ENCODE results near the gene ZSWIM3. TPM values are rescaled to one million over a fixed set of nuclear protein-coding genes. Genes with fewer than 3 reads are reported as not detected.

ZSWIM3 gene
- total RNA-seq, 2 experiments from 2014 or later = 0.36 to 0.44 TPM

- Histone ChIP-seq H3K9me3 (ENCODE audit: control insufficient read depth in 1 of 2, insufficient read depth in 1 of 2, low read length in 2 of 2) (no peaks in the 10 kb centered on the region), H3K27me3 (ENCODE audit: control insufficient read depth in 1 of 2, insufficient read depth in 2 of 2, low read length in 2 of 2) (no peaks in the 10 kb centered on the region), H3K4me1 (ENCODE audit: insufficient read depth, low read length) (peaks cover 16% of the 10 kb centered on the region), H3K4me3 (ENCODE audit: low read length) (peak within 1 kb of the TSS; percentile 72), H3K27ac (ENCODE audit: low read depth in 1 of 2, low read length in 2 of 2) (no peak within 1 kb of the TSS), H3K36me3 (ENCODE audit: insufficient read depth, low read length) (peaks cover 32% of the 10 kb centered on the region)
- Mint-ChIP-seq H3K9me3 (no peaks in the 10 kb centered on the region), H3K27me3 (no peaks in the 10 kb centered on the region), H3K4me1 (ENCODE audit: low read depth) (peaks cover 15% of the 10 kb centered on the region), H3K27ac (peak within 1 kb of the TSS; percentile 58), H3K4me3 (peak within 1 kb of the TSS; percentile 82), H3K36me3 (ENCODE audit: low read depth) (peaks cover 43% of the 10 kb centered on the region)
- ATAC-seq (ENCODE audit: poor library complexity) (peak; percentile 100), DNase-seq (peak; percentile 85 to 98 (median 90))
- no peak for TF ChIP-seq CTCF (IDR thresholded peaks at IDR 0.05)
- intact Hi-C loops (cut with DNase I, micrococcal nuclease) = loop anchor here (1.0 to 5.0 kb wide), 5 partner anchors 20 to 277 kb away; partner anchors contain the start of genes ACOT8 (in 2 of the 2), ZSWIM3 (in 2 of the 2), CTSA (in 1 of the 2) and NCOA5 (in 1 of the 2)
- CTCF ChIA-PET = interaction anchor here (1.3 kb wide), 1 partner anchor 13 kb away, joined by 3 read pairs; no protein-coding TSS in a partner anchor
- POLR2A ChIA-PET = interaction anchor here (1.2 kb wide), 3 partner anchors 46 to 123 kb away, joined by 3 to 5 read pairs (median 4); no protein-coding TSS in a partner anchor
Observed at GRCh38 chr20:45812157-45813005, 45.0 kb upstream of the ZSWIM3 start, which contains the start of gene UBE2C. TSS of gene UBE2C (plus strand) at chr20:45812644. CDS start at chr20:45812696, 52 bp downstream.

GRCh38 chr20:45813006-45813340 is 44.4 kb upstream of the ZSWIM3 start:
- Histone ChIP-seq H3K9me3 (ENCODE audit: control insufficient read depth in 1 of 2, insufficient read depth in 1 of 2, low read length in 2 of 2) (no peaks in the 10 kb centered on the region), H3K36me3 (ENCODE audit: insufficient read depth, low read length) (peaks cover 30% of the 10 kb centered on the region), H3K27ac (ENCODE audit: low read depth in 1 of 2, low read length in 2 of 2) (no peak overlapping the region), H3K4me1 (ENCODE audit: insufficient read depth, low read length) (peaks cover 16% of the 10 kb centered on the region), H3K27me3 (ENCODE audit: control insufficient read depth in 1 of 2, insufficient read depth in 2 of 2, low read length in 2 of 2) (no peaks in the 10 kb centered on the region), H3K4me3 (ENCODE audit: low read length) (peak overlapping the region; percentile 72)
- Mint-ChIP-seq H3K4me1 (ENCODE audit: low read depth) (peaks cover 15% of the 10 kb centered on the region), H3K27ac (no peak overlapping the region), H3K27me3 (no peaks in the 10 kb centered on the region), H3K9me3 (no peaks in the 10 kb centered on the region), H3K36me3 (ENCODE audit: low read depth) (peaks cover 37% of the 10 kb centered on the region), H3K4me3 (peak overlapping the region; percentile 82)
- ChIA-PET CTCF (interaction anchor here (1.3 kb wide), 1 partner anchor 14 kb away, joined by 3 read pairs; no protein-coding TSS in a partner anchor), POLR2A (interaction anchor here (1.2 kb wide), 3 partner anchors 45 to 122 kb away, joined by 3 to 5 read pairs (median 4); no protein-coding TSS in a partner anchor)
- no peak for ATAC-seq (ENCODE audit: poor library complexity)
- no peak for DNase-seq
- intact Hi-C loops (cut with DNase I, micrococcal nuclease) = loop anchor here (2.0 to 5.0 kb wide), 4 partner anchors 20 to 79 kb away; partner anchors contain the start of genes ACOT8 (in 2 of the 2), ZSWIM3 (in 2 of the 2), CTSA (in 1 of the 2) and NEURL2 (in 1 of the 2)
- TF ChIP-seq CTCF (IDR thresholded peaks at IDR 0.05) = no peak

GRCh38 chr20:45813489-45813888 is 43.9 kb upstream of the ZSWIM3 start:
- no peak for DNase-seq
- Histone ChIP-seq H3K4me3 (ENCODE audit: low read length) (no peak overlapping the region), H3K9me3 (ENCODE audit: control insufficient read depth in 1 of 2, insufficient read depth in 1 of 2, low read length in 2 of 2) (no peaks in the 10 kb centered on the region), H3K27me3 (ENCODE audit: control insufficient read depth in 1 of 2, insufficient read depth in 2 of 2, low read length in 2 of 2) (no peaks in the 10 kb centered on the region), H3K27ac (ENCODE audit: low read depth in 1 of 2, low read length in 2 of 2) (no peak overlapping the region), H3K36me3 (ENCODE audit: insufficient read depth, low read length) (peaks cover 29% of the 10 kb centered on the region), H3K4me1 (ENCODE audit: insufficient read depth, low read length) (peaks cover 16% of the 10 kb centered on the region)
- ChIA-PET CTCF (interaction anchor here (1.0 to 1.3 kb wide), 2 partner anchors 14 kb away, joined by 3 to 4 read pairs; no protein-coding TSS in a partner anchor), POLR2A (no interaction called here)
- Mint-ChIP-seq H3K4me1 (ENCODE audit: low read depth) (peaks cover 15% of the 10 kb centered on the region), H3K9me3 (no peaks in the 10 kb centered on the region), H3K27ac (no peak overlapping the region), H3K36me3 (ENCODE audit: low read depth) (peaks cover 35% of the 10 kb centered on the region), H3K27me3 (peaks cover 3% of the 10 kb centered on the region), H3K4me3 (peak overlapping the region; percentile 82)
- intact Hi-C loops (cut with DNase I, micrococcal nuclease) = loop anchor here (2.0 to 5.0 kb wide), 4 partner anchors 21 to 79 kb away; partner anchors contain the start of genes ACOT8 (in 2 of the 2), ZSWIM3 (in 2 of the 2), CTSA (in 1 of the 2) and NEURL2 (in 1 of the 2)
- no peak for ATAC-seq (ENCODE audit: poor library complexity)
- no peak for TF ChIP-seq CTCF (IDR thresholded peaks at IDR 0.05)
